Measurements from ENCODE around the gene INAFM1. TPM values are rescaled to one million over a fixed set of nuclear protein-coding genes. Genes with fewer than 3 reads are reported as not detected.

The INAFM1 gene
- total and polyA plus RNA-seq, 2 donors from 2014 or later, result 17.0 to 28.4 TPM

DNA sequence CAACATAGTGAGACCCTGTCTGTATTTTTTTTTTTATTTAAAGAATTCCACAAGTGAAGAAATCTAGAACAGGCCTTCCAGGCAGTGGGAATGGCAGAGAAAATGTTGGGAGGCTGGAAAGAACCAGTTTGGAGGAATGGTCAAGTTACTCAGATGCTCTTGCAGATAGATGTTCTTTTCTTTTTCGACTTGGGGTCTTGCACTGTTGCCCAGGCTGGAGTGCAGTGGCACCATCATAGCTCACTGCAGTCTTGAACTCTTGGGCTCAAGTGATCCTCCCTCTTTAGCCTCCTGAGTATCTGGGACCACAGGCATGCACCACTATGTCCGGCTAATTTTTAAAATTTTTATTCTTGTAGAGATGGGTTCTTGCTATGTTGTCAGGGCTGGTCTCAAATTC is 35.6 kb downstream of the INAFM1 start:
- Histone ChIP-seq H3K4me1 (ENCODE audit: control insufficient read depth in 2 of 3, insufficient read depth in 2 of 3, low read depth in 1 of 3, low read length in 3 of 3) (no peaks in the 10 kb centered on the region), H3K27ac (ENCODE audit: low read depth in 2 of 2, low read length in 2 of 2) (no peak overlapping the region), H3K9me3 (ENCODE audit: control insufficient read depth in 2 of 3, insufficient read depth in 1 of 3, low read length in 3 of 3) (no peaks in the 10 kb centered on the region), H3K36me3 (ENCODE audit: control insufficient read depth in 2 of 3, insufficient read depth in 3 of 3, low read length in 3 of 3) (no peaks in the 10 kb centered on the region), H3K9ac (ENCODE audit: low read length in 3 of 3) (no peak overlapping the region), H3K27me3 (ENCODE audit: control insufficient read depth, insufficient read depth, low read length) (no peaks in the 10 kb centered on the region), H3K4me3 (ENCODE audit: low read length in 3 of 3) (no peak overlapping the region)
- DNase-seq (no peak), FAIRE-seq (no peak)
- intact Hi-C loops (cut with DNase I), result no loop called here
- TF ChIP-seq, protein P1, sequence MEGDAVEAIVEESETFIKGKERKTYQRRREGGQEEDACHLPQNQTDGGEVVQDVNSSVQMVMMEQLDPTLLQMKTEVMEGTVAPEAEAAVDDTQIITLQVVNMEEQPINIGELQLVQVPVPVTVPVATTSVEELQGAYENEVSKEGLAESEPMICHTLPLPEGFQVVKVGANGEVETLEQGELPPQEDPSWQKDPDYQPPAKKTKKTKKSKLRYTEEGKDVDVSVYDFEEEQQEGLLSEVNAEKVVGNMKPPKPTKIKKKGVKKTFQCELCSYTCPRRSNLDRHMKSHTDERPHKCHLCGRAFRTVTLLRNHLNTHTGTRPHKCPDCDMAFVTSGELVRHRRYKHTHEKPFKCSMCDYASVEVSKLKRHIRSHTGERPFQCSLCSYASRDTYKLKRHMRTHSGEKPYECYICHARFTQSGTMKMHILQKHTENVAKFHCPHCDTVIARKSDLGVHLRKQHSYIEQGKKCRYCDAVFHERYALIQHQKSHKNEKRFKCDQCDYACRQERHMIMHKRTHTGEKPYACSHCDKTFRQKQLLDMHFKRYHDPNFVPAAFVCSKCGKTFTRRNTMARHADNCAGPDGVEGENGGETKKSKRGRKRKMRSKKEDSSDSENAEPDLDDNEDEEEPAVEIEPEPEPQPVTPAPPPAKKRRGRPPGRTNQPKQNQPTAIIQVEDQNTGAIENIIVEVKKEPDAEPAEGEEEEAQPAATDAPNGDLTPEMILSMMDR (IDR thresholded peaks at IDR 0.05; ENCODE audit: borderline replicate concordance, extremely low read depth, insufficient read depth), result no peak

DNA sequence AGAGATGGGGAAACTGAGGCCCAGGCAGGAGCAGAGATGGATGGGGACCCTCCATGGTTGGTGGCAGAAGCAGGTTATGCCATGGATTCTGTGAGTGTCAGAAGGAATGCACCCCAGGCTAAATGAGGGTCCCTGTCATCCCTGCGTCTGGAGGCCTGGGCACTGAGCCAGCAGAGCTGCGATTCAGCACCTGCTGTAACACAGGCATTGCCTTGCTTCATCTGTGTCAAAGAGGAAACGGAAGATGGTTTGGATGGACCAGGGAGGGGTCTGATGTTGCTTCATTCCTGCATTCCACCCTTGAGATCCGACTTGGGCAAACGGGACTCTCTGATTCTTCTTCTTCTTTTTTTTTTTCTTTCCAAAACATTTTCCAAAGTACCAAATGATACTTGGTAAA is 36.1 kb downstream of the INAFM1 start:
- no peaks in the 10 kb centered on the region for H3K9me3 ChIP-seq (ENCODE audit: control insufficient read depth in 2 of 3, insufficient read depth in 1 of 3, low read length in 3 of 3)
- H3K27ac ChIP-seq (ENCODE audit: low read depth in 2 of 2, low read length in 2 of 2), result no peak overlapping the region
- intact Hi-C loops (cut with DNase I), result no loop called here

DNA sequence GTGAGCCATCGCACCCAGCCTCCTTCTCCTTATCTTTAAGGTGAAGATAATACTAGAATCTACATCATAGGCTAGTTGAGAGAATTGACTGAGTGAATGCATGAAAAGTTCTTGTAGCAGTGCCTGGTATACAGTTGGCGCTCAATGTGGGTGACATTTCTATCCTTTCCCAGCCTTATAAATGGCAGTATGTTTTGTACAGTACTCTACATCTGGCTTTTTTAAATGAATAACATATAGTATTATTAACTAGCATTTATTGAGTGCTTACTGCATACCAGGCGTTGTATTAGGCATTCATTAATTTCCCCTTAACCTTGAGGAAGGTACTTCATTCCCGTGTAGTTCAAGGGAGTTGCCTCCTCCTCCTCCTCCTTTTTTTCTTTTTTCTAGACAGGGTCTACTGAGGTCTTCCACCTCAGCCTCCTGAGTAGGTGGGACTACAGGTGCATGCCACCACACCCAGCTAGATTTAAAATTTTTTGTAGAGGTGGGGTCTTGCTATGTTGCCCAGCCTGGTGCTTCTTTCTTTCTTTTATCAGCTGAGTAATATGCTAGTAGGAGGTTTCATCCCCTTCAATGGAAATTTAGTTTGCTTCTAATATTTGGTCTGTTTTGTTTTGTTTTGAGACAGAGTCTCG is 37.8 kb downstream of the INAFM1 start:
- DNase-seq (no peak), FAIRE-seq (no peak)

More for the DNA sequence above, 36.1 kb downstream of the INAFM1 start:
- DNase-seq, result no peak
- Histone ChIP-seq H3K36me3 (ENCODE audit: control insufficient read depth in 2 of 3, insufficient read depth in 3 of 3, low read length in 3 of 3) (no peaks in the 10 kb centered on the region), H3K4me1 (ENCODE audit: control insufficient read depth in 2 of 3, insufficient read depth in 2 of 3, low read depth in 1 of 3, low read length in 3 of 3) (no peaks in the 10 kb centered on the region), H3K4me3 (ENCODE audit: low read length in 3 of 3) (no peak overlapping the region), H3K9ac (ENCODE audit: low read length in 3 of 3) (no peak overlapping the region), H3K27me3 (ENCODE audit: control insufficient read depth, insufficient read depth, low read length) (no peaks in the 10 kb centered on the region)
- TF ChIP-seq, protein P1 (IDR thresholded peaks at IDR 0.05; ENCODE audit: borderline replicate concordance, extremely low read depth, insufficient read depth), result no peak
- no peak for FAIRE-seq

More for the DNA sequence above, 37.8 kb downstream of the INAFM1 start:
- Histone ChIP-seq H3K4me3 (ENCODE audit: low read length in 3 of 3) (no peak overlapping the region), H3K36me3 (ENCODE audit: control insufficient read depth in 2 of 3, insufficient read depth in 3 of 3, low read length in 3 of 3) (no peaks in the 10 kb centered on the region), H3K9ac (ENCODE audit: low read length in 3 of 3) (no peak overlapping the region), H3K9me3 (ENCODE audit: control insufficient read depth in 2 of 3, insufficient read depth in 1 of 3, low read length in 3 of 3) (no peaks in the 10 kb centered on the region), H3K27ac (ENCODE audit: low read depth in 2 of 2, low read length in 2 of 2) (no peak overlapping the region), H3K27me3 (ENCODE audit: control insufficient read depth, insufficient read depth, low read length) (no peaks in the 10 kb centered on the region), H3K4me1 (ENCODE audit: control insufficient read depth in 2 of 3, insufficient read depth in 2 of 3, low read depth in 1 of 3, low read length in 3 of 3) (no peaks in the 10 kb centered on the region)
- TF ChIP-seq, protein P1 (IDR thresholded peaks at IDR 0.05; ENCODE audit: borderline replicate concordance, extremely low read depth, insufficient read depth), result no peak
- intact Hi-C loops (cut with DNase I), result no loop called here

Measured in kidney (tissue), 14 donors.